ENCODE results near the gene HADHA.

The HADHA gene

DNA sequence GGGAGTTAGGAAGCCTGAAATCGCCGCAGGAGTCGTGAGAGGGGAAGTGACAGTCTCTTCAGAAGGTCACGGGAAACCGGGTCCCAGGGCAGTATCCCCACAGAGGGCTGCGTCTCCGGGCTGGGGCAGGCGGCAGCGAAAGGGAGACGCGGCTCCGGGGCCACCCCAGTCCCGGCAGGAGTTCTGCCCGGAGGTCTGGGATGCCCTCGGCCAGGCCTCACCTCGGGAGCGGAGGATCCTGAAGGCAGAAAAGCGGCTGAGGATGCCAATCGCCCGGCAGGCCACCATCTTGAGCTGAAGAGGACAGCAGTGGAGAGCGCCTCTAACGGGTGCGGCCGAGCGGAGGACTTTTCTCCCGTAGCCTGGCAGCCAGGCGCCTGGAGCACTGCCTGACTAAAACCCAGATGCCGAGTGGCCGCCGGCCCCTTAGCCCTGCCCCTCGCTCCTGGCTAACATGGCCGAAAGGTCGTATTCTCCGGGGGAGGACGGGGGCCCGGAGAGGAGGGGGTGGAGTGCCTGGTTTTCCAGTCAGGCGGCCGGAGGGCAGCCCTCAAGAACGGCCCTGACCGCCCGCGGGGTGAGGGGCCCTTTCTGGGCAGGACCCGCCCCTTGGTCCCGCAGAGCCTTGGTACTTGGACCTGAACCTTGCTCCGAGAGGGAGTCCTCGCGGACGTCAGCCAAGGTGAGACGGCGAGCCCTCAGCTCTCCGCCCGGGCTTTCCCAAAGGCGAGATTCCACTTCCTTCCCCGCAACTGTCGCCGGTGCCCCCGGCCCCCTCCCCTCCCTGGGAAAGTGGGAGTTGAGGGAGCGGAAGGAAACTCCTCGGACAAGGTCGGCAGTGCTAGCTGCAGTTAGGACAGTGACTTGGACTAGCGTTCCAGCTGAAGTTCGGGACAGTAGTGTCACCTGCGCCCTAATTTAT lies at the start of gene HADHA, which contains the start of gene HADHB:
Gene HADHA (minus strand): TSS at position 324 of the 922 bp plus-strand sequence. CDS start 36 bp downstream, at position 288.
Gene HADHB (plus strand): TSS at position 631 of the 922 bp plus-strand sequence. CDS start 9,316 bp downstream, outside the sequence.
- H3K4me3 ChIP-seq (ENCODE audit: low read length): peak within 1 kb of the TSS; percentile 99
- peak; percentile 88 for DNase-seq (ENCODE audit: low read depth)
- TF ChIP-seq, protein P1, sequence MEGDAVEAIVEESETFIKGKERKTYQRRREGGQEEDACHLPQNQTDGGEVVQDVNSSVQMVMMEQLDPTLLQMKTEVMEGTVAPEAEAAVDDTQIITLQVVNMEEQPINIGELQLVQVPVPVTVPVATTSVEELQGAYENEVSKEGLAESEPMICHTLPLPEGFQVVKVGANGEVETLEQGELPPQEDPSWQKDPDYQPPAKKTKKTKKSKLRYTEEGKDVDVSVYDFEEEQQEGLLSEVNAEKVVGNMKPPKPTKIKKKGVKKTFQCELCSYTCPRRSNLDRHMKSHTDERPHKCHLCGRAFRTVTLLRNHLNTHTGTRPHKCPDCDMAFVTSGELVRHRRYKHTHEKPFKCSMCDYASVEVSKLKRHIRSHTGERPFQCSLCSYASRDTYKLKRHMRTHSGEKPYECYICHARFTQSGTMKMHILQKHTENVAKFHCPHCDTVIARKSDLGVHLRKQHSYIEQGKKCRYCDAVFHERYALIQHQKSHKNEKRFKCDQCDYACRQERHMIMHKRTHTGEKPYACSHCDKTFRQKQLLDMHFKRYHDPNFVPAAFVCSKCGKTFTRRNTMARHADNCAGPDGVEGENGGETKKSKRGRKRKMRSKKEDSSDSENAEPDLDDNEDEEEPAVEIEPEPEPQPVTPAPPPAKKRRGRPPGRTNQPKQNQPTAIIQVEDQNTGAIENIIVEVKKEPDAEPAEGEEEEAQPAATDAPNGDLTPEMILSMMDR (conservative IDR thresholded peaks at IDR 0.05; ENCODE audit: low read length): peak; percentile 33

- TF ChIP-seq, protein P1 (conservative IDR thresholded peaks at IDR 0.05; ENCODE audit: low read length): no peak
- DNase-seq (ENCODE audit: low read depth): no peak
- H3K4me3 ChIP-seq (ENCODE audit: low read length): no peak overlapping the region
Observed at GRCh38 chr2:26292646-26293045, 48.2 kb upstream of the HADHA start.

DNA sequence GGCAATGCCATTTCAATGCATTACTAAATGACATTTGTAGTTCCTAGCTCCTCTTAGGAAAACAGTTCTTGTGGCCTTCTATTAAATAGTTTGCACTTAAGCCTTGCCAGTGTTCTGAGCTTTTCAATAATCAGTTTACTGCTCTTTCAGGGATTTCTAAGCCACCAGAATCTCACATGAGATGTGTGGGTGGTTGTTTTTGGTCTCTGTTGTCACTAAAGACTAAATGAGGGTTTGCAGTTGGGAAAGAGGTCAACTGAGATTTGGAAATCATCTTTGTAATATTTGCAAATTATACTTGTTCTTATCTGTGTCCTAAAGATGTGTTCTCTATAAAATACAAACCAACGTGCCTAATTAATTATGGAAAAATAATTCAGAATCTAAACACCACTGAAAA lies 45.6 kb upstream of the HADHA start:
- no peak for DNase-seq (ENCODE audit: low read depth)
- TF ChIP-seq, protein P1 (conservative IDR thresholded peaks at IDR 0.05; ENCODE audit: low read length): no peak
- no peak overlapping the region for H3K4me3 ChIP-seq (ENCODE audit: low read length)

GRCh38 chr2:26285931-26286330 lies 41.5 kb upstream of the HADHA start:
- H3K4me3 ChIP-seq (ENCODE audit: low read length): no peak overlapping the region
- TF ChIP-seq, protein P1 (conservative IDR thresholded peaks at IDR 0.05; ENCODE audit: low read length): no peak
- no peak for DNase-seq (ENCODE audit: low read depth)

DNA sequence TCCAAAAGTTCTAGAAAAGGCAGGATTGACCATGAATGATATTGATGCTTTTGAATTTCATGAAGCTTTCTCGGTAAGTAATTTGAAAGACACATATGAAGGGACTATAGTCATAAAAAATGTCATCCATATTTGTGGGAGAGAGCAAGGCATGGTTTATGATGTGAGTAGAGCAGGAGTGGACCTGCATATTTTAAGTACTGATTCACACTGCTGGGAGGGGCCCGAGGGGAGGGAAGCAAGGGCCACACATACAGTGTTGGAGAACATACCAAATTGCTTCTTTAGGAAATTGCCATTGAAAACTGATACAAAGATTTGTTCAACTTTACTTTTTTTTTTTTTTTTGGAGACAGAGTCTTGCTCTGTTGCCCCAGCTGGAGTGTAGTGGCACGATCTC lies 39.7 kb upstream of the HADHA start:
- DNase-seq (ENCODE audit: low read depth): peak; percentile 53
- TF ChIP-seq, protein P1 (conservative IDR thresholded peaks at IDR 0.05; ENCODE audit: low read length): no peak

DNA sequence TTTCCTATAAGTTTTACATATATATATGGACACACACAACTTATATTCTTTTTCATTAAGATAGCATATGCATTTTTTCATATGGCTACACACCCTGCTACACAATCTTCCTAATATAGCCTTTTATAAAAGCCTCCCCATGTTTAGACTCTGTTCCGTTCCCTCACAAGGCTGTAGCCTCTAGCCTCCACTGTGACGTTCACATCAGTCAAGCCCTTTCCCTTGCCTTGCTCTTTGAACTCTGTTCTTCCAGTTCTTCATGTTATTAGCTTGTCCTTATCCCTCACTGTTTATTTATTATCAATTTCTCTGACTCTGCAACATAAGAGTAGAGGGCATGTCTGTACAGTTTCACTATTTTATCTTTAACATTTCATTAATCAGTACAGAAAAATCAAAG lies 39.2 kb upstream of the HADHA start:
- no peak for DNase-seq (ENCODE audit: low read depth)
- TF ChIP-seq, protein P1 (conservative IDR thresholded peaks at IDR 0.05; ENCODE audit: low read length): no peak
- no peak overlapping the region for H3K4me3 ChIP-seq (ENCODE audit: low read length)

More for the DNA sequence above, 39.7 kb upstream of the HADHA start:
- no peak overlapping the region for H3K4me3 ChIP-seq (ENCODE audit: low read length)

DNA sequence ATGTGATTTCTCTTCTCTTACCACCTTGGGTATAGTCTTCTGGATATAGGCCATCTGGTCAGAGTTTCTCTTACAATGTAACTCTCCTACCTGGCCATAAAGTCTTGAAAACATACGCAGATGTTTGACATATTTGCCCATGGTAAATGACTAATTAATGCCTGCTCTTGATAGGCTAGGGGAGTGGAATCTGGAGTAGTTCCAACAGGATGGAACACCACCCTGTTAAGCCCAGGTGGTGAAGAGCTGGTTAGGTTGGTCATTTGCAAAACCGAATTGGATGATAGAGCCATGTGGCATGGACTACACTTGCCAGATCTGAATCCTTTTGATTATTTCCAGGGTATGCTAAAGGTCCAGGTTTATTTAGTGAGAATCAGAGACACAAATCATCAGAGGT lies 36.8 kb upstream of the HADHA start:
- no peak for DNase-seq (ENCODE audit: low read depth)
- H3K4me3 ChIP-seq (ENCODE audit: low read length): no peak overlapping the region
- TF ChIP-seq, protein P1 (conservative IDR thresholded peaks at IDR 0.05; ENCODE audit: low read length): no peak
